HG02884 (cell line): ENCODE measurements around the gene OSGEP.
A peak's percentile ranks its signal among the peaks of the same experiment; 100 is the strongest.

Source experiments
- ATAC-seq: cut with Tn5 transposase; IDR thresholded peaks from one replicate; pipeline ENCODE4 v1.9.1; 2021; ENCODE audit warnings: mild to moderate bottlenecking, moderate library complexity; ENCODE audit not compliant: unreplicated experiment

The OSGEP gene

DNA sequence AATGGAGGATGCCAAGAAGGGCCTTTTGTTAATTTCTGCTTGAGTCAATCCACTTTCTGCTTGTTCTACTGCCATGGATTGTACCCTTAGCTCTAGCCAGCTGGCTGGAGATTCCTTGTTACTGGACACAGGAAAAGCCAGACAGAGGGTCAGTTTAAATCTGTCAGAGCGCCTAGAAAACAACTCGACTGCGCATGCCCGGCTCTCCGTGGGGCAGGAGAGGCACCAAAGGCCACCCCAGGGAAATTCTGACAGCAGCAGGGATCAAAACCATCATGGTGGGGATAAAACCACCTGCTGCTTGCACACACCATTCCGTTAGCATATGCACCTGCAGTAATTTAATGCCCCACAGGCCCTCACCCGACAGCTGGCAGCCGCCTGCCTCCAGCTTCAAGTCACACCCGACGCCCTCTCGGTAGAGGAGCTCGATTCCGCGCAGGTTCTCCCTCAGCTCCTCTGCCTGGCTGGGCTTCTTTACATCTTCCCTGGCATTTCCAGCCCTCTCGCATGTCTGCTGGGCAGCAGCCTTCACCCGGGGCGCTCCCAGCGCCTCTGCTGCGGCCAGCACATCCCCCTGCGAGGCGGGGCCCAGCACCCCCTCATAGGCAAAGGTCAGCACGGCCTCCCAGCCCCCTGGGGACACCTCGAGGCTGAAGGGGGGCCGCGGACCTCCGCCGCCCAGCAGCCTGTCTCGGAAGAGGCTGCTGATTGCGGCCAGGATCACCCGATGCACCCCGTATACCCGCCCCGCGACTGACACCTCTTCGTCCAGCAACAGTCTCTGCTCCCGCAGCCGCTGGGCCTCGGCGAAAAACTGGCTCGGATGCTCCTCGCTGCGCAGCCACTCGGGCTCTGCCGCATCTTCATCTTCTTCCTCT lies 19.7 kb downstream of the OSGEP start:
- no peak for ATAC-seq

DNA sequence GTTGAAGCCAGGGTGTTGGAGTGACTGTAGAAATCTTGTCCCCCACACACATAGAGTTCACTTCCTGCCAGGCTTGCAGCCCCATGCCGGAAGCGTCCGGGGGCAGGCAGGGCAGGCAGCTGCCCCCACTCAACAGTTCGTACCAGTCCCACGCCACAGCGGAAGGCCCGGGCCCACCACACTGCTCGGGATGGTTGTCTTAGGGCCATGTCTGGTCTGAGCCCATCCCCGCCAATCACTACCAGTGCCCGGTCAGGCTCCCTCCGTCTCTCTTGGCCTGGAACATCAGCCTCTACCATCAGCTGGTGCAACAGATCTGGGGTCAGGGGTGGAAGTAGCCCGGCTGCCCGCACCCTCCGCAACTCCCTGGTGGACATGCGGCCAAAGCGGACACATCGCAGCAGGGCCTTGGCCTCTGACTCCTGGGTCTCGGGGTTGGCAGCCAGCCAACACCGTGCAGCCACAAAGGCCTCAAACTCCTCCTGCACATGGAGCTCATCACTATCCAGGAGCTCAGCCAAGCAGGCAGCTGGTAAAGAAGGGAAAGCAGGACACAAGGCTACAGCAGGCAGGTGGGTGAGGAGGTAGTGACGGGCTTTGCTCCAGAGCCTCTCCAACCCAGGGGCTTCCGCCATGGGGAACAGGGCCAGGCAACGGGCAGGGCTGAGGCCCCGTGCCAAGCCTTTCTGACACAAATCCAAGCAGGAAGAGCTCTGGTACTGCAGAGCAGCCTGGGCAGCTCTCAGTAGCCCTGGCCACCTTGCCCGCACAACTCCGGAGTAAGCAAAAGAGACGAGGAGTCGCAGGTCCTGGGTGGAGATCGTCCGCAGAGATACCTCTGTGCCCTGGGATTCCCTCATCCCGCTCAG lies 24.6 kb downstream of the OSGEP start:
- ATAC-seq = no peak

GRCh38 chr14:20428802-20429201 lies 25.8 kb downstream of the OSGEP start:
- ATAC-seq = no peak

DNA sequence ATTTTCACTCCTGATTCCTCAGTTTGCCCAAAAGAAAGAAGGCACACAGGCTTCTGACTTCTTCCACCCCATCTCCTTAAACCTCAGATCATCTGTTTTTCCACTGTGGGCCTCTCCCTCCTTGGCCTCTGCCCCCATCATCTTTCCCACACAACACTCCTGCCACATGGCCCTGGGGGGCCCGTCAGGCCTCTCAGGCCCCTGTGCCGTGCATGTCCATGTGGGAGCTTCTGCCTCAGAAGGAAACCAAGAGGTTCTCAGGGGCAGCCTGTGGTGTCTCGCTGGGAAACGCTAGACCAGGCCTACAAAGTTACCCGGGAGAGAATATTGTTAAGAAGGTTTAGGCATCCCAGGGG lies 26.6 kb downstream of the OSGEP start:
- peak; percentile 44 for ATAC-seq

GRCh38 chr14:20427231-20428009 lies 27.2 kb downstream of the OSGEP start:
- peak; percentile 71 for ATAC-seq

- ATAC-seq = no peak
Observed at GRCh38 chr14:20424851-20425250, 29.8 kb downstream of the OSGEP start.

DNA sequence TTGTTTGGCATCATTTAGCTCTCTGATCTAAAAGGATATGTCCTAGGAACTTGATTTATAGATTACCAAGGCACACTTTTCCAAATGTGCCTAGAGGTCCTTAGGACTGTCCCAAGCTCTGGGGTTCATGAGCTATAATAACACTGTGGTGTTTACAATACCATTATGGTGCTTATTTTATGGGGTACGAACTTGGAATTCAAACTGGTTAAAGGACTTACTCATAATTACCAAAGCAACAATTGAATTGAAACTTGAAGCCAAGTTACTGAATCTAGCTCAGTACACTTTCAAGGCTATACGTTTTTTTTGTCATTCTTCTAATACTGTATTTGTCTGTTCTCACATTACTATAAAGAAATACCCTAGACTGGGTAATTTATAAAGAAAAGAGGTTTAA lies 31.7 kb downstream of the OSGEP start:
- no peak for ATAC-seq

GRCh38 chr14:20421267-20421666 lies 33.3 kb downstream of the OSGEP start:
- no peak for ATAC-seq

DNA sequence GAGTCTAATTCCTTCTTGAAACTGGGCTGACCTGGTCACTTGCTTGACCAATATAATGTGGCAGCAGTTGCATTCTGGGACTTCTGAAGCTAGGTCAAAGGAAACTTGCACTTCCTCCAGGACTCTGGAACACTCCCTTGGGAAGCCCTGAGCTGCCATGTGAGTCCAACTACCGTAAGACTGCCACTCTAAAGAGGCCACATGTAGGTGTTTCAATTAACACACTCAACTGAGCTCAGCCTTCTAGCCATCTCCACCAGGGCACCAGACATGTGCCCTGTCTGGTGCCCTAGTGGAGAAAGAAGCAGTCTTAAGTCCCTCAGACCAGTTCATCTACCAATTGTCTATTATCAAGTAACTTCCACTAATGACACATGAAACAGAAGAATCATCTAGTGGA lies 35.2 kb downstream of the OSGEP start:
- no peak for ATAC-seq

DNA sequence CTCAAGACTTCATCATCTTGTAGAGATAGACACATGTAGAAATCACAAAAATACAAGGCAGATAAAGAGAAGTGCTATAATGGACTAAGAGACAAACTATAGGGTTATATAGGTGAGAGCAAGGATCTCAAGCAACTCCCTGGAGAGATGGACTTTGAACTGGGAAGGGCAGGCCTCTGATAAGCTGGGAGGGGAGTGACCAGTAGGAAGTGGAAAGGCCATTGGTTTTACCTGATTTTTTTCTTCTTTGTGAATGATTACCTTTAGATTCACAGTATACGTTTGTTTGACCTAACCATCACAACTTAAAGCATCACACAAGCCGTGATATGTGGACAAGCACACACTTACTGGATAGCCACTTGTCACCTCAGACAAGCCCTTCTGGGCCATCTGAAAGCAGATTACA lies 36.1 kb downstream of the OSGEP start:
- no peak for ATAC-seq

DNA sequence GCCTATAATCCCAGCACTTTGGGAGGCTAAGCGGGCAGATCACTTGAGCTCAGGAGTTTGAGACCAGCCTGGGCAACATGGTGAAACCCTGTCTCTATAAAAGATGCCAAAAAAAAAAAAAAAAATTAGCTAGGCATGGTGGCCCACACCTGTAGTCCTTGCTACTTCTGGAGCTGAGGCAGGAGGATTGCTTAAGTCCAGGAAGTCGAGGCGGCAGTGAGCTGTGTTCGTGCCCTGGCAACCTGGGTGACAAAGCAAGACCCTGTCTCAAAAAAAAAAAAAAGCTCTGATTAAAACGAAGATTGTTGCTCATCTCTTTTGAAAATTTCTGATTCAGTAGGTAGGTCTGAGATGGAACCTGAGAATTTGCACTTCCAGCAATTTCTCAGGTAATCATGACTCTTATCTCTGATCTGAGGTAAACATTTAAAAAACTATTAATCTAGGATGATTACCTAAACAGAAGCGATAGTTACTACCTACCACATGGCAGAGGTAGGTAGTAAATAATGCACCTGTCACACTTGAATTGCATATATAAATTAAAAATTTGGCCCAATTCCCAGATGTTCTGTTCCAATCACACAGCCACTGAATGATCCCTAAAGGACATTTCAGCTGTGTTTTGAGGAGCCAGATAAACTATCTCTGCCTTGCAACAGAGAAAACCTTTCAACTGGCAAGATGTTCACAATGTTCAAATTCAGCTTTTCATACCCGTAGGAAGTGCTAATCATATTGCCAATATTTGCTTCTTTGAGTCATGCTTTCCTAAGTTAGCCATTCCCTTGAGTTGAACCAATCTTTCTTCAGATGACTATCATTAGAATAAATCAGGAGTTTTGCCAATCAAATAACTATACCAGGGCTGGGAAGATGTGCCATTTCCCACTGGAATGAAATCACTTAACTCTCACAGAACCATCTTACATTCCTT lies 37.1 kb downstream of the OSGEP start:
- no peak for ATAC-seq

GRCh38 chr14:20416223-20416622 lies 38.4 kb downstream of the OSGEP start:
- ATAC-seq = no peak

DNA sequence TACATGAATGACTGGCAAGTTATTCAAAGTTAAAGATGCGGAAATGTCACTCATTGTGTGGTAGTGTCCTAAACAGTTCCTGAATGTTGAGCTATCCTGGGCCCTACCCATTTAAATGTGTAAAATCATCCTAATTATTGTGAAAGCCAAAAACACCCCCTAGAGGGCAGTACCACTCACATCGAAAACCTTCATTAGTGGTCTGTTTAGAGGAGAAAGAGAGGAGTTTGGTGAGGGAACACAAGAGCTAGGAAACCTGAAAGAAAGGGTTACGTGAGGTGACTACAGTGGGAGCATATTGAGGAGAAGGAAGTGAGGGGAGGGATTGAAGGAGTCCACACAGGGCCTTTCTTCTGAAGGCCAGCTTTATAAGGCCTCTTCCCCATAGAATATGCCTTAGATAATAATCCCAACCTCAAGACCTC lies 38.8 kb downstream of the OSGEP start:
- ATAC-seq = peak; percentile 44

- no peak for ATAC-seq
Observed at GRCh38 chr14:20413744-20414082, 40.9 kb downstream of the OSGEP start.

- ATAC-seq = peak; percentile 56
Observed at GRCh38 chr14:20412876-20413743, 41.5 kb downstream of the OSGEP start, which contains the start of gene TEP1. TSS of gene TEP1 (minus strand) at chr14:20413501. CDS start at chr14:20408439, 5,062 bp downstream.

GRCh38 chr14:20412411-20412810 lies 42.2 kb downstream of the OSGEP start:
- peak; percentile 43 for ATAC-seq

GRCh38 chr14:20409226-20409625 lies 45.4 kb downstream of the OSGEP start:
- ATAC-seq = no peak

DNA sequence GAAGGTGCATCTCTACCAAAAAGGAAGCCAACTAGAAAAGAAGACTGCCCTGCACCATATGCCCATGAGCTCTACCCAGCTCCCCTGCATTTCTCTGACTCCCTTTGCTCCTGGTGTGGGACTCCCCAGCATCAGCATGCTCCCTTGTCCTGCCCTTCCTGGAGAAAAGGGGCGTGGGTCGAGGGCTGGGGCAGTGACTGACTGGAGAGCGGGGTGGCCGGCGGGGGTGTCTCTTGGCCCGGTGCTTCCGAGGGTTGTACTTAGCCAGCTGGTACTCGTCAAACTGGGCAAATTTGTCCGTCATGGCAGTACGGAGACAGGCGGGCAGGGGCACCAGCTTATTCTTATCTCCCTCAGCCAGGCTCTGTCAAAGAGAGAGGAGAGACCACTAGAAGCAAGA lies 51.1 kb downstream of the OSGEP start:
- ATAC-seq = no peak

DNA sequence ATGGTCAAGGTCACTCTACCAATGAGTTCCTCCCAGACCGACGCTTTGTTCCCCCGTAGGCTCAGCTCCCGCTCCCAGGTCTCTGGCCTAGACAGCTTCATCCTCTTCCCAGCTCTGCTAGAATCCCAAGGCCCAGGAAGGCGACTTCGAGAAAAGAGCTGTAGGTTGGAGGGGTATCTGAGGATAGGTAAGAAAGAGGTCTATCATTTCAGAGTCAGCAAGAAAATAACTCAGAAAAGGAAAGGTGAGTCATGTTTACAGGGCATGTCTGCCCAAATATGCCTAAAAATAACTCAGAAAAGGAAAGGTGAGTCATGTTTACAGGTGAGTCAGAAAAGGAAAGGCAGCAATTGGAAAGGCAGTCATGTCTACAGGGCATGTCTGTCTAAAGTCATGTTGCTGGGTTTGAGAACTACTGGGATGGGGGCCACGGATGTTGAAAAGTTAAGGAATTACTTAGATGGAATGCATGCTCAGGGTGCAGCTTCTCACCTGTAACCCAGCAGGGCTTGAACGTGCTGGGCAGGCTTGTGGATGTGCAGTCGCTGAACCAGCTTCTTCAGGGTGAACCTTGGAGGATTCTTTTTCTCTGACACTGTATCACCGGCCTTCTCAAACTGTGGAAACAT lies 53.5 kb downstream of the OSGEP start:
- ATAC-seq = no peak
